Sigmoid colon (tissue), 4 donors: ENCODE results near the gene STK32B.

Experiments used
- EP300 ChIP-seq, 4 donors: sonication (generic); formaldehyde crosslinking; IDR thresholded peaks; one replicate each; pipeline ENCODE4 v1.6.1; 2017; ENCODE audit warnings: antibody characterized with exemption in 4 of 4
- POLR2A ChIP-seq, 2 donors: fragments of 450-650 bp; IDR thresholded peaks; one replicate each; pipeline ENCODE4 v1.6.1; 2016; ENCODE audit warnings: antibody characterized with exemption in 2 of 2, mild to moderate bottlenecking in 2 of 2, moderate library complexity in 2 of 2
- POLR2AphosphoS5 ChIP-seq, 4 donors: sonication (generic); formaldehyde crosslinking; IDR thresholded peaks; one replicate each; pipeline ENCODE4 v1.6.1; 2017; ENCODE audit warnings: antibody characterized with exemption in 4 of 4
- TF ChIP-seq, protein P1 (sequence below), 4 experiments: fragments of 450-650 bp in 3 of 4; fragments of 200-600 bp in 1 of 4; IDR thresholded peaks; one replicate each; pipeline ENCODE4 v1.5.1; 2016 to 2019; ENCODE audit warnings: antibody characterized with exemption in 4 of 4, mild to moderate bottlenecking in 3 of 4, moderate library complexity in 2 of 4

- TF ChIP-seq, protein P1, sequence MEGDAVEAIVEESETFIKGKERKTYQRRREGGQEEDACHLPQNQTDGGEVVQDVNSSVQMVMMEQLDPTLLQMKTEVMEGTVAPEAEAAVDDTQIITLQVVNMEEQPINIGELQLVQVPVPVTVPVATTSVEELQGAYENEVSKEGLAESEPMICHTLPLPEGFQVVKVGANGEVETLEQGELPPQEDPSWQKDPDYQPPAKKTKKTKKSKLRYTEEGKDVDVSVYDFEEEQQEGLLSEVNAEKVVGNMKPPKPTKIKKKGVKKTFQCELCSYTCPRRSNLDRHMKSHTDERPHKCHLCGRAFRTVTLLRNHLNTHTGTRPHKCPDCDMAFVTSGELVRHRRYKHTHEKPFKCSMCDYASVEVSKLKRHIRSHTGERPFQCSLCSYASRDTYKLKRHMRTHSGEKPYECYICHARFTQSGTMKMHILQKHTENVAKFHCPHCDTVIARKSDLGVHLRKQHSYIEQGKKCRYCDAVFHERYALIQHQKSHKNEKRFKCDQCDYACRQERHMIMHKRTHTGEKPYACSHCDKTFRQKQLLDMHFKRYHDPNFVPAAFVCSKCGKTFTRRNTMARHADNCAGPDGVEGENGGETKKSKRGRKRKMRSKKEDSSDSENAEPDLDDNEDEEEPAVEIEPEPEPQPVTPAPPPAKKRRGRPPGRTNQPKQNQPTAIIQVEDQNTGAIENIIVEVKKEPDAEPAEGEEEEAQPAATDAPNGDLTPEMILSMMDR (IDR thresholded peaks at IDR 0.05): no peak
- TF ChIP-seq POLR2A (IDR thresholded peaks at IDR 0.05) (no peak), POLR2AphosphoS5 (IDR thresholded peaks at IDR 0.05) (no peak), EP300 (IDR thresholded peaks at IDR 0.05) (no peak)
Observed at GRCh38 chr4:5078009-5078408, 26.7 kb downstream of the STK32B start.
